Activated naive CD4-positive, alpha-beta T cell treated with anti-CD3 and anti-CD28 coated beads, Interleukin-2, amount 50 U/mL, for 72 hours (primary cell): ENCODE results near the gene OR5D14. TPM values are rescaled to one million over a fixed set of nuclear protein-coding genes. Genes with fewer than 3 reads are reported as not detected.

Experiments used
- ATAC-seq, 2 donors: fragments of 150-1000 bp; cut with Tn5 transposase; 2 replicates each; pipeline ENCODE4 v1.10.0; 2021; ENCODE audit warnings: mild to moderate bottlenecking in 2 of 2, moderate library complexity in 2 of 2
- DNase-seq, 2 donors: peaks; one replicate each; pipeline ENCODE4 v3.0.0; 2021 to 2022; ENCODE audit warnings: low spot score in 2 of 2
- H3K27ac Mint-ChIP-seq, 2 donors: one replicate each; pipeline ENCODE4 v1.8.0; 2022; ENCODE audit warnings: mild to moderate bottlenecking in 2 of 2, mixed read lengths in 2 of 2
- H3K36me3 Mint-ChIP-seq, 2 donors: one replicate each; pipeline ENCODE4 v1.8.0; 2022; ENCODE audit warnings: mixed read lengths in 2 of 2
- H3K9me3 Mint-ChIP-seq, 2 donors: one replicate each; pipeline ENCODE4 v1.8.0; 2022; ENCODE audit warnings: mixed read lengths in 2 of 2
- total RNA-seq, 2 donors: library from RNA; stranded (reverse); gene quantifications; one replicate each; pipeline ENCODE4 v1.2.3, GENCODE V29; 2022

OR5D14 gene
- total RNA-seq, result not detected

GRCh38 chr11:55795256-55795655, at the start of gene OR5D14:
TSS of gene OR5D14 (plus strand) at chr11:55795556. CDS start at chr11:55795556, 0 bp downstream.
- DNase-seq (no peak), ATAC-seq (no peak)
- Mint-ChIP-seq H3K27ac (no peak within 1 kb of the TSS), H3K9me3 (peaks cover 24 to 28% of the 10 kb centered on the region in 2 donors), H3K36me3 (peaks cover 0 to 6% of the 10 kb centered on the region in 2 donors)

DNA sequence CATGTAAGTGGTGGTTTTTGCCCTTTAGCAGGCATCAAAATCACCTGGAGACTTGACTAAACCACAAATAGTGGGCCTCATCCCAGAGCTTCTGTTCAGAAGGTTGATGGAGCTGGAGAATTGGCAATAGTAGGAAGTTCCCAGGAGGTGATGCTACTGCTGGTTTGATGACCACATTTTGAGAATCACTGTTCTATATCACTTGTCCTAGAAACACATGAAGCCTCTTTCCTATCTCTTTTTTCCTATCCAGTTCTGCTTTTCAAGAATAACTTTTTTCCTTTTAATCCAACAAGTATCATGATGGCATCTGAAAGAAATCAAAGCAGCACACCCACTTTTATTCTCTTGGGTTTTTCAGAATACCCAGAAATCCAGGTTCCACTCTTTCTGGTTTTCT, 22.2 kb upstream of the OR5D14 start, which contains the start of gene OR5D13:
TSS of gene OR5D13 (plus strand) at position 301 of the 400 bp plus-strand sequence. CDS start at position 301, 0 bp downstream.
- DNase-seq (no peak), ATAC-seq (no peak)
- Mint-ChIP-seq H3K27ac (no peak within 1 kb of the TSS), H3K36me3 (peaks cover 0 to 5% of the 10 kb centered on the region in 2 donors), H3K9me3 (peaks cover 18 to 19% of the 10 kb centered on the region in 2 donors)

DNA sequence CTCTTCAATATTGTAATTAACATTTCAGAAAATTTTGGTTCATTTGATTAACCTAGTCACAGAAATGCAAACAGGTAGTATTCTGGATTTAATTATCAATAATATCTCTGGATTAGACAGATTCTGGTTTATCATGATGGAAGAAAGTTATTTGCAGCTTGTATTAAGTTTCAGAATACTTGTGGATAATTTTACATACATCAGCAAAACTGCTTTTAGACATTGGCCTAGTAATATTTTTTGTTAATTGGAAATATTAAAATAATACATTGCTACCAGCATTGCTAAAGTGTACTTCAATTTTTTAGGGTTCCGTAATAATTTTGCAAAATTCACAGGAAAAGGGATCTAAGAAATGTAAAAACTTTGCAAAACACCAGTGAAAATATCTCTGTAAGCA, 3.8 kb upstream of the OR5D14 start:
- DNase-seq, result no peak
- Mint-ChIP-seq H3K27ac (no peak overlapping the region), H3K36me3 (peaks cover 0 to 7% of the 10 kb centered on the region in 2 donors), H3K9me3 (peaks cover 21 to 23% of the 10 kb centered on the region in 2 donors)
- ATAC-seq, result no peak

DNA sequence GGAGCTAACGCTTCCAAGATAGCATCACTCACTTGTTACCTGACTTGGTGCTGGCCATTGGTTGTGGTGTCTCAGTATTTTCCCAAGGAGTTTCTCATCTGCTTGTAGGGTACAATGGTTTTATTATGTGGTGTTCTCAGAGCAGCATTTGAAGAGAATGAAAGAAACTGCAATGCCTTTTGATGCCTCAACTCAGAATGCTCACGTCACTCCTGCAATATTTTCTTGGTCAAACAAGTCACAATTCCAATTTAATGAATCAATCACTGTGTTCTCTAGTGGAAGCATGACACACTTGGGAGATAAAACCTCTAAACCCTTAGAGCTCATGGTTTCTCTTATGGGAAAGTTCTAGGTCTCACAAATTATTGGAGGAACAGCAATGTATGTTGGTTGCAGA, 2.0 kb upstream of the OR5D14 start:
- ATAC-seq, result no peak
- Mint-ChIP-seq H3K27ac (no peak overlapping the region), H3K9me3 (peaks cover 14 to 17% of the 10 kb centered on the region in 2 donors), H3K36me3 (no peaks in the 10 kb centered on the region)
- DNase-seq, result no peak

DNA sequence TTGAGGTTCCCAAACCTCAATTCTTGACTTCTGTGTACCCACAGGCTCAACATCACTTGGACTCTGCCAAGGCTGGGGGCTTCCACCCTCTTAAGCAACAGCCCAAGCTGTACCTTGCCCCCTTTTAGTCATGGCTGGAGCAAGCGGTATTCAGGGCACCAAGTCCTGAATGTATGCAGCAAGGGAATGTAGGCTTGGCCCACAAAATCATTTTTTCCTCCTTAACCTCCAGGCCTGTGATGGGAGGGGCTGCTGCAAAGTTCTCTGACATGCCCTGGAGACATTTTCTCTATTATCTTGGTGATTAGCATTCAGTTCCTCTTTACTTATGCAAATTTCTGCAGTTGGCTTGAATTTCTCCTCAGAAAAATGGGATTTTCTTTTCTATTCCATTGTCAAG, 10.9 kb downstream of the OR5D14 start:
- H3K27ac Mint-ChIP-seq, result no peak overlapping the region
- ATAC-seq, result no peak

GRCh38 chr11:55811067-55811466, 15.7 kb downstream of the OR5D14 start, which contains the start of gene OR5L1:
TSS of gene OR5L1 (plus strand) at chr11:55811367. CDS start at chr11:55811467, 100 bp downstream.
- peaks cover 31 to 32% of the 10 kb centered on the region in 2 donors for H3K9me3 Mint-ChIP-seq

More for the DNA sequence above, 10.9 kb downstream of the OR5D14 start:
- Mint-ChIP-seq H3K36me3 (peaks cover 0 to 6% of the 10 kb centered on the region in 2 donors), H3K9me3 (peaks cover 24 to 32% of the 10 kb centered on the region in 2 donors)
- no peak for DNase-seq

DNA sequence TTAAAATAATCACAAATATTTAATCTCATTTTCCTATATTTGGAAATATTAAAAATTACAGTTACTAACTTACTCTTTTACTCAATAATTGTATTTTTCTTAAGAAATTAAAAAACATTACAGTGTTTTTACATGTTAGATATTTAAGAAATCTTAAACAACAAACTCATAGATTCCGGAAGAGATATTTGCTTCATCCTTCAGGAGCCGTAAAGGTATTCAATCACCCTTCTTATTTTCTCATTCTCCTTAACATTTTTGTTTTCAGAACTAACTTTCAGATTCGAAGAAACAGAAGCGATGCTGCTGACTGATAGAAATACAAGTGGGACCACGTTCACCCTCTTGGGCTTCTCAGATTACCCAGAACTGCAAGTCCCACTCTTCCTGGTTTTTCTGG, 24.0 kb downstream of the OR5D14 start, which contains the start of gene OR5D18:
TSS of gene OR5D18 (plus strand) at position 301 of the 400 bp plus-strand sequence. CDS start at position 301, 0 bp downstream.
- Mint-ChIP-seq H3K27ac (no peak within 1 kb of the TSS), H3K9me3 (peaks cover 22 to 25% of the 10 kb centered on the region in 2 donors), H3K36me3 (peaks cover 0 to 4% of the 10 kb centered on the region in 2 donors)
- no peak for ATAC-seq
- no peak for DNase-seq

More at GRCh38 chr11:55811067-55811466, 15.7 kb downstream of the OR5D14 start, which contains the start of gene OR5L1:
- DNase-seq, result no peak
- ATAC-seq, result no peak
- H3K27ac Mint-ChIP-seq, result no peak within 1 kb of the TSS
- peaks cover 0 to 6% of the 10 kb centered on the region in 2 donors for H3K36me3 Mint-ChIP-seq

- no peak for ATAC-seq
Measured at GRCh38 chr11:55826919-55827318, 31.6 kb downstream of the OR5D14 start, which contains the start of gene OR5L2. TSS of gene OR5L2 (plus strand) at chr11:55827219. CDS start at chr11:55827219, 0 bp downstream.

GRCh38 chr11:55838452-55838851, 43.1 kb downstream of the OR5D14 start, which contains the start of gene OR5D16:
TSS of gene OR5D16 (plus strand) at chr11:55838752. CDS start at chr11:55838752, 0 bp downstream.
- DNase-seq, result no peak
- Mint-ChIP-seq H3K27ac (no peak within 1 kb of the TSS), H3K9me3 (peaks cover 13 to 19% of the 10 kb centered on the region in 2 donors), H3K36me3 (no peaks in the 10 kb centered on the region)
- ATAC-seq, result no peak

More at GRCh38 chr11:55826919-55827318, 31.6 kb downstream of the OR5D14 start, which contains the start of gene OR5L2:
- DNase-seq, result no peak
- Mint-ChIP-seq H3K27ac (no peak within 1 kb of the TSS), H3K9me3 (peaks cover 13 to 18% of the 10 kb centered on the region in 2 donors), H3K36me3 (no peaks in the 10 kb centered on the region)

Other genes with a start within 250 kb of the OR5D14 start
- not detected for gene OR4C15, start 241.1 kb upstream of the OR5D14 start, total RNA-seq
- not detected for gene OR4C16, start 223.4 kb upstream of the OR5D14 start, total RNA-seq
- gene OR4C11, start 187.9 kb upstream of the OR5D14 start, total RNA-seq, result not detected
- gene OR4P4, start 160.4 kb upstream of the OR5D14 start, total RNA-seq, result not detected
- gene OR4S2, start 147.2 kb upstream of the OR5D14 start, total RNA-seq, result not detected
- not detected for gene OR4C6, start 133.4 kb upstream of the OR5D14 start, total RNA-seq
- not detected for gene OR5D13, start 22.1 kb upstream of the OR5D14 start, total RNA-seq
- gene OR5L1, start 15.8 kb downstream of the OR5D14 start, total RNA-seq, result not detected
- not detected for gene OR5D18, start 24.1 kb downstream of the OR5D14 start, total RNA-seq
- gene OR5L2, start 31.7 kb downstream of the OR5D14 start, total RNA-seq, result not detected
- gene OR5D16, start 43.2 kb downstream of the OR5D14 start, total RNA-seq, result not detected
- not detected for gene TRIM51, start 87.7 kb downstream of the OR5D14 start, total RNA-seq
- not detected for gene OR5W2, start 119.0 kb downstream of the OR5D14 start, total RNA-seq
- gene OR5I1, start 140.8 kb downstream of the OR5D14 start, total RNA-seq, result not detected
- gene OR10AG1, start 174.4 kb downstream of the OR5D14 start, total RNA-seq, result not detected
- gene OR5F1, start 199.1 kb downstream of the OR5D14 start, total RNA-seq, result not detected
- not detected for gene OR5AS1, start 232.1 kb downstream of the OR5D14 start, total RNA-seq